K562 (cell line): ENCODE results near the gene ISY1. TPM values are rescaled to one million over a fixed set of nuclear protein-coding genes. Genes with fewer than 3 reads are reported as not detected.

Experiments used
- ATAC-seq: fragments of 200-7000 bp; cut with Tn5 transposase; 3 replicates; pipeline ENCODE4 v1.9.1; 2020; ENCODE audit warnings: moderate library complexity
- BruUV-seq: library from RNA; stranded (reverse); fragments of 400-500 nt; replicated peaks from 2 replicates; lab custom pipeline; 2021; lab: Mats Ljungman, UMichigan
- CTCF ChIA-PET: fragments of 300-600 bp; formaldehyde crosslinking; extraction: SDS; loops from one replicate; lab custom pipeline; 2021; ENCODE audit warnings: low intra/inter-chr PET ratio; lab: Yijun Ruan, JAX
- POLR2A ChIA-PET: fragments of 300-600, 350-650 bp; sonication (Branson Sonifier 250); formaldehyde crosslinking; extraction: SDS; loops from one replicate; lab custom pipeline; 2021; ENCODE audit warnings: antibody characterized with exemption, inconsistent platforms; lab: Yijun Ruan, JAX
- DNase-seq, 4 experiments: peaks; one replicate each; pipeline versions ENCODE4 v3.0.0 to v3.0.0-alpha.2; 2011 to 2018; ENCODE audit warnings: low spot score in 3 of 4, mixed read lengths in 3 of 4; ENCODE audit errors: extremely low read depth in 1 of 4
- FAIRE-seq: peaks from 2 replicates; lab custom pipeline; 2011; peaks lifted over from hg19 to GRCh38; lab: Jason Lieb, UNC
- H2AFZ ChIP-seq: 2 replicates; pipeline ENCODE4 v1.6.0; 2011; ENCODE audit warnings: low read depth, low read length, control low read depth, inconsistent platforms
- H3K27ac ChIP-seq: fragments of 200-600 bp; 3 replicates; pipeline ENCODE4 v1.8.0; 2011; ENCODE audit warnings: low read depth, mild to moderate bottlenecking, control low read depth, inconsistent platforms, low read length, moderate library complexity, mixed read lengths; ENCODE audit errors: extremely low read depth
- H3K27me3 ChIP-seq, 2 experiments: fragments of 300-600 bp in 1 of 2; 2 replicates in 1 of 2; 3 replicates in 1 of 2; pipeline versions ENCODE4 v1.6.0 to v1.8.0; 2011; ENCODE audit warnings: inconsistent platforms in 2 of 2, low read length in 2 of 2, mild to moderate bottlenecking in 1 of 2, mixed read lengths in 1 of 2, moderate library complexity in 1 of 2; ENCODE audit not compliant: control insufficient read depth in 2 of 2, insufficient read depth in 2 of 2
- H3K36me3 ChIP-seq: fragments of 300-600 bp; 3 replicates; pipeline ENCODE4 v1.8.0; 2011; ENCODE audit warnings: mild to moderate bottlenecking, low read length, inconsistent platforms; ENCODE audit not compliant: control insufficient read depth, insufficient read depth
- H3K4me1 ChIP-seq, 2 experiments: fragments of 200-600 bp in 1 of 2; replicated peaks in 1 of 2; 2 replicates in 1 of 2; 3 replicates in 1 of 2; pipeline versions ENCODE4 v1.5.1 to v1.8.0; 2011; ENCODE audit warnings: inconsistent platforms in 2 of 2, low read length in 2 of 2, mild to moderate bottlenecking in 1 of 2, mixed read lengths in 1 of 2, moderate library complexity in 1 of 2; ENCODE audit not compliant: control insufficient read depth in 2 of 2, insufficient read depth in 2 of 2
- H3K4me2 ChIP-seq: 2 replicates; pipeline ENCODE4 v1.6.1; 2011; ENCODE audit warnings: low read length, control low read depth, inconsistent platforms, mixed read lengths; ENCODE audit not compliant: insufficient read depth
- H3K4me3 ChIP-seq: fragments of 200-600 bp; sonication (generic), shearing (Covaris generic); 2 replicates; pipeline ENCODE4 v1.5.1; 2016; ENCODE audit warnings: control low read depth, inconsistent platforms
- H3K79me2 ChIP-seq: fragments of 200-600 bp; 3 replicates; pipeline ENCODE4 v1.8.0; 2011; ENCODE audit warnings: low read length, inconsistent platforms; ENCODE audit not compliant: control insufficient read depth, insufficient read depth
- H3K9ac ChIP-seq, 2 experiments: 2 replicates each; pipeline versions ENCODE4 v1.6.0 to v1.6.1; 2011; ENCODE audit warnings: low read depth in 2 of 2, low read length in 2 of 2, control low read depth in 1 of 2, inconsistent platforms in 1 of 2, mild to moderate bottlenecking in 1 of 2, mixed read lengths in 1 of 2; ENCODE audit not compliant: insufficient read depth in 1 of 2
- H3K9me1 ChIP-seq: one replicate; pipeline ENCODE4 v1.6.0; 2011; ENCODE audit warnings: inconsistent platforms, mild to moderate bottlenecking, low read length, moderate library complexity; ENCODE audit not compliant: control insufficient read depth, insufficient read depth
- H3K9me3 ChIP-seq: replicated peaks from 2 replicates; pipeline ENCODE4 v1.5.1; 2011; ENCODE audit warnings: low read depth, low read length, inconsistent platforms; ENCODE audit not compliant: control insufficient read depth, insufficient read depth
- H4K20me1 ChIP-seq: replicated peaks from 2 replicates; pipeline ENCODE4 v1.6.1; 2011; ENCODE audit warnings: low read length, inconsistent platforms, mixed read lengths; ENCODE audit not compliant: control insufficient read depth, insufficient read depth
- COPS2 ChIP-seq: fragments of 450-650 bp; conservative IDR thresholded peaks from 2 replicates; pipeline ENCODE4 v1.6.1; 2016; ENCODE audit warnings: mild to moderate bottlenecking, moderate library complexity
- ETS1 ChIP-seq: conservative IDR thresholded peaks from 2 replicates; pipeline ENCODE4 v1.6.1; 2011; ENCODE audit warnings: low read depth, mild to moderate bottlenecking, low read length; ENCODE audit not compliant: control insufficient read depth
- ETS2 ChIP-seq: IDR thresholded peaks from 2 replicates; pipeline ENCODE4 v1.6.1; 2016; ENCODE audit warnings: borderline replicate concordance, missing genetic modification characterization, mild to moderate bottlenecking, moderate library complexity, missing compliant biosample characterization; ENCODE audit not compliant: poor library complexity, severe bottlenecking
- FOSL1 ChIP-seq: fragments of 200-800 bp; sonication (Bioruptor generic); conservative IDR thresholded peaks from 2 replicates; pipeline ENCODE4 v1.6.1; 2016; ENCODE audit warnings: missing genetic modification characterization, missing compliant biosample characterization
- GATAD2B ChIP-seq: fragments of 450-650 bp; IDR thresholded peaks from 2 replicates; pipeline ENCODE4 v1.6.1; 2017; ENCODE audit warnings: mild to moderate bottlenecking, borderline replicate concordance
- NFIX ChIP-seq: fragments of 250-450 bp; sonication (Bioruptor Pico); IDR thresholded peaks from 2 replicates; pipeline ENCODE4 v1.4.0; 2020; ENCODE audit warnings: low read depth, mild to moderate bottlenecking, moderate library complexity
- NR4A1 ChIP-seq, 2 experiments: fragments of 250-450 bp in 1 of 2; fragments of 450-650 bp in 1 of 2; sonication (Bioruptor Pico) in 1 of 2; IDR thresholded peaks; 2 replicates each; pipeline versions ENCODE4 v1.4.0 to v1.6.1; 2016 to 2020; ENCODE audit warnings: mild to moderate bottlenecking in 2 of 2, missing compliant biosample characterization in 1 of 2, missing genetic modification characterization in 1 of 2, moderate library complexity in 1 of 2
- NRF1 ChIP-seq, 2 experiments: fragments of 450-650 bp; IDR thresholded peaks in 1 of 2; conservative IDR thresholded peaks in 1 of 2; 2 replicates each; pipeline ENCODE4 v1.6.1; 2014; ENCODE audit warnings: mild to moderate bottlenecking in 2 of 2
- SMARCE1 ChIP-seq: fragments of 450-650 bp; IDR thresholded peaks from 2 replicates; pipeline ENCODE4 v1.7.1; 2016; ENCODE audit warnings: mild to moderate bottlenecking
- ZFPM2 ChIP-seq: fragments of 250-450 bp; sonication (Bioruptor Pico); IDR thresholded peaks from 2 replicates; pipeline ENCODE4 v1.5.1; 2022; ENCODE audit warnings: mild to moderate bottlenecking
- WGBS: fragments of 100-300 bp; shearing (Covaris generic); methylation state at CpG from one replicate; pipeline ENCODE4 v1.1.6; 2016; ENCODE audit warnings: low coverage, mixed read lengths; ENCODE audit not compliant: insufficient coverage; ENCODE audit errors: missing lambda C conversion rate; 5-methylcytosine and 5-hydroxymethylcytosine counted together
- in situ Hi-C: fragments of 300-500 bp; cut with MboI; formaldehyde crosslinking; loops from 4 replicates; pipeline ENCODE4 v1.15.0; 2018; ENCODE audit warnings: inconsistent platforms, mixed read lengths
- intact Hi-C: fragments of 100-400 bp; cut with micrococcal nuclease; formaldehyde crosslinking; loops from 2 replicates; pipeline ENCODE4 v1.14.2; 2022
- polyA plus RNA-seq, 8 experiments: library from polyadenylated mRNA; depleted of rRNA in 4 of 8; stranded (reverse) in 5 of 8; unstranded in 3 of 8; fragments of >200 nt; fragmentation: Nextera tagmentation in 2 of 8; fragmentation: Illumina TruSeq in 1 of 8; extraction: Ambion mirVana in 2 of 8; extraction: Trizol in 1 of 8; gene quantifications; 2 replicates each; pipeline versions ENCODE4 v1.2.1 to v1.2.3, GENCODE V29; 2011 to 2014; ENCODE audit warnings: inconsistent platforms in 1 of 8, missing spikeins in 1 of 8
- total RNA-seq, 7 experiments: library from RNA; depleted of rRNA in 6 of 7; stranded (reverse); fragments of >200 nt in 6 of 7; fragmentation: Illumina TruSeq in 2 of 7; extraction: Trizol in 2 of 7; gene quantifications; 2 replicates each; pipeline versions ENCODE4 v1.2.1 to v1.2.3, GENCODE V29; 2011 to 2021; ENCODE audit warnings: low replicate concordance in 1 of 7
- TF ChIP-seq, protein P1 (sequence below), 2 experiments: fragments of 450-650 bp in 1 of 2; sonication (generic) in 1 of 2; formaldehyde crosslinking in 1 of 2; IDR thresholded peaks; 2 replicates each; pipeline versions ENCODE4 v1.7.1 to v1.9.0; 2016 to 2022; ENCODE audit warnings: inconsistent platforms in 1 of 2, mild to moderate bottlenecking in 1 of 2, missing genetic modification reagents in 1 of 2

Gene ISY1
- total and polyA plus RNA-seq, 9 of the 15 experiments (the other 6 are each of a cell fraction or from before 2014, with no cell fraction given): 23.5 to 50.0 (median 32.9) TPM

GRCh38 chr3:129103296-129103695 is 57.6 kb downstream of the ISY1 start:
- TF ChIP-seq ZFPM2 (CRISPR knock-in tag): no peak
- no peak for TF ChIP-seq NRF1 (conservative IDR thresholded peaks at IDR 0.05 in 1 of 2, IDR thresholded peaks at IDR 0.05 in 1 of 2)
- TF ChIP-seq, protein P1, sequence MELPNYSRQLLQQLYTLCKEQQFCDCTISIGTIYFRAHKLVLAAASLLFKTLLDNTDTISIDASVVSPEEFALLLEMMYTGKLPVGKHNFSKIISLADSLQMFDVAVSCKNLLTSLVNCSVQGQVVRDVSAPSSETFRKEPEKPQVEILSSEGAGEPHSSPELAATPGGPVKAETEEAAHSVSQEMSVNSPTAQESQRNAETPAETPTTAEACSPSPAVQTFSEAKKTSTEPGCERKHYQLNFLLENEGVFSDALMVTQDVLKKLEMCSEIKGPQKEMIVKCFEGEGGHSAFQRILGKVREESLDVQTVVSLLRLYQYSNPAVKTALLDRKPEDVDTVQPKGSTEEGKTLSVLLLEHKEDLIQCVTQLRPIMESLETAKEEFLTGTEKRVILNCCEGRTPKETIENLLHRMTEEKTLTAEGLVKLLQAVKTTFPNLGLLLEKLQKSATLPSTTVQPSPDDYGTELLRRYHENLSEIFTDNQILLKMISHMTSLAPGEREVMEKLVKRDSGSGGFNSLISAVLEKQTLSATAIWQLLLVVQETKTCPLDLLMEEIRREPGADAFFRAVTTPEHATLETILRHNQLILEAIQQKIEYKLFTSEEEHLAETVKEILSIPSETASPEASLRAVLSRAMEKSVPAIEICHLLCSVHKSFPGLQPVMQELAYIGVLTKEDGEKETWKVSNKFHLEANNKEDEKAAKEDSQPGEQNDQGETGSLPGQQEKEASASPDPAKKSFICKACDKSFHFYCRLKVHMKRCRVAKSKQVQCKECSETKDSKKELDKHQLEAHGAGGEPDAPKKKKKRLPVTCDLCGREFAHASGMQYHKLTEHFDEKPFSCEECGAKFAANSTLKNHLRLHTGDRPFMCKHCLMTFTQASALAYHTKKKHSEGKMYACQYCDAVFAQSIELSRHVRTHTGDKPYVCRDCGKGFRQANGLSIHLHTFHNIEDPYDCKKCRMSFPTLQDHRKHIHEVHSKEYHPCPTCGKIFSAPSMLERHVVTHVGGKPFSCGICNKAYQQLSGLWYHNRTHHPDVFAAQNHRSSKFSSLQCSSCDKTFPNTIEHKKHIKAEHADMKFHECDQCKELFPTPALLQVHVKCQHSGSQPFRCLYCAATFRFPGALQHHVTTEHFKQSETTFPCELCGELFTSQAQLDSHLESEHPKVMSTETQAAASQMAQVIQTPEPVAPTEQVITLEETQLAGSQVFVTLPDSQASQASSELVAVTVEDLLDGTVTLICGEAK (IDR thresholded peaks at IDR 0.05): no peak
- TF ChIP-seq, protein P1 (CRISPR knock-in tag; IDR thresholded peaks at IDR 0.05): no peak
- TF ChIP-seq ETS1: no peak
- no peak for TF ChIP-seq GATAD2B
- no peak for TF ChIP-seq NR4A1 (CRISPR knock-in tag; IDR thresholded peaks at IDR 0.05)
- TF ChIP-seq NR4A1 (tag; IDR thresholded peaks at IDR 0.05): no peak
- TF ChIP-seq SMARCE1: no peak
- TF ChIP-seq ETS2: no peak
- no peak for TF ChIP-seq COPS2
- no peak for TF ChIP-seq FOSL1
- TF ChIP-seq NFIX (CRISPR knock-in tag): no peak
- H4K20me1 ChIP-seq: 0 out of 2 replicates have a peak, but pooled peaks cover 3% of the 10 kb centered on the region
- in situ Hi-C loops (no loop called here), intact Hi-C loops (no loop called here)
- H2AFZ ChIP-seq: no peak overlapping the region
- CTCF ChIA-PET: no interaction called here
- POLR2A ChIA-PET: interaction anchor here (0.6 to 1.2 kb wide), 3 partner anchors 60 to 143 kb away, joined by 3 to 5 read pairs (median 4); no protein-coding TSS in a partner anchor
- peaks cover 12 to 19% of the 10 kb centered on the region in 2 experiments; a peak in 4 of 5 replicates for H3K4me1 ChIP-seq
- no peaks in the 10 kb centered on the region for H3K36me3 ChIP-seq
- H3K9me3 ChIP-seq: no peaks in the 10 kb centered on the region
- no peaks in the 10 kb centered on the region for H3K9me1 ChIP-seq
- no peak for DNase-seq
- H3K79me2 ChIP-seq: no peaks in the 10 kb centered on the region
- WGBS: 76% methylated on average over 6 of the region's 7 CpGs
- no TSS peak for BruUV-seq
- no peak for FAIRE-seq
- no peak for ATAC-seq
- no peak overlapping the region for H3K4me2 ChIP-seq
- H3K9ac ChIP-seq: no peak overlapping the region
- no peak overlapping the region for H3K4me3 ChIP-seq
- H3K27ac ChIP-seq: no peak overlapping the region
- H3K27me3 ChIP-seq: no peaks in the 10 kb centered on the region
